HEK293T (cell line): ENCODE results near the gene ARX.

Experiments used
- CTCF ChIA-PET: fragments of 350-600 bp; formaldehyde crosslinking; extraction: SDS; loops from one replicate; lab custom pipeline; 2021; ENCODE audit warnings: antibody characterized with exemption, inconsistent platforms; lab: Yijun Ruan, JAX
- POLR2A ChIA-PET: fragments of 350-600 bp; formaldehyde crosslinking; extraction: SDS; loops from one replicate; lab custom pipeline; 2020; ENCODE audit warnings: antibody characterized with exemption, inconsistent platforms; lab: Yijun Ruan, JAX
- DNase-seq: peaks from one replicate; pipeline ENCODE4 v3.0.0; 2012; ENCODE audit warnings: mixed read lengths; ENCODE audit errors: extremely low spot score
- ARNT ChIP-seq: fragments of 450-650 bp; IDR thresholded peaks from 2 replicates; pipeline ENCODE4 v1.6.1; 2017; ENCODE audit warnings: mild to moderate bottlenecking
- BHLHE40 ChIP-seq: fragments of 450-650 bp; IDR thresholded peaks from 2 replicates; pipeline ENCODE4 v1.6.1; 2016; ENCODE audit warnings: mild to moderate bottlenecking, moderate library complexity, borderline replicate concordance
- CTBP1 ChIP-seq: fragments of 450-650 bp; IDR thresholded peaks from 2 replicates; pipeline ENCODE4 v1.6.1; 2016; ENCODE audit warnings: borderline replicate concordance
- ELF4 ChIP-seq: fragments of 450-650 bp; IDR thresholded peaks from 2 replicates; pipeline ENCODE4 v1.6.1; 2017; ENCODE audit warnings: antibody characterized with exemption
- FOXA1 ChIP-seq: fragments of 450-650 bp; IDR thresholded peaks from 2 replicates; pipeline ENCODE4 v1.6.1; 2016; ENCODE audit warnings: mild to moderate bottlenecking
- FOXK2 ChIP-seq: fragments of 450-650 bp; IDR thresholded peaks from 2 replicates; pipeline ENCODE4 v1.6.1; 2016; ENCODE audit warnings: mild to moderate bottlenecking
- FOXM1 ChIP-seq: fragments of 450-650 bp; IDR thresholded peaks from 2 replicates; pipeline ENCODE4 v1.6.1; 2017; ENCODE audit warnings: mild to moderate bottlenecking, borderline replicate concordance
- HDGF ChIP-seq: fragments of 450-650 bp; IDR thresholded peaks from 2 replicates; pipeline ENCODE4 v1.6.1; 2017; ENCODE audit warnings: antibody characterized with exemption, borderline replicate concordance
- L3MBTL2 ChIP-seq: fragments of 450-650 bp; conservative IDR thresholded peaks from 2 replicates; pipeline ENCODE4 v1.6.1; 2016; ENCODE audit warnings: mild to moderate bottlenecking
- LEF1 ChIP-seq: fragments of 450-650 bp; IDR thresholded peaks from 2 replicates; pipeline ENCODE4 v1.6.1; 2017; ENCODE audit warnings: mild to moderate bottlenecking, borderline replicate concordance
- NFRKB ChIP-seq: fragments of 450-650 bp; IDR thresholded peaks from 2 replicates; pipeline ENCODE4 v1.6.1; 2016; ENCODE audit warnings: mild to moderate bottlenecking, moderate library complexity
- SUZ12 ChIP-seq: fragments of 450-650 bp; IDR thresholded peaks from 2 replicates; pipeline ENCODE4 v1.6.1; 2016; ENCODE audit warnings: mild to moderate bottlenecking
- TARDBP ChIP-seq: fragments of 450-650 bp; IDR thresholded peaks from 2 replicates; pipeline ENCODE4 v1.6.1; 2016
- ZNF384 ChIP-seq: fragments of 450-650 bp; IDR thresholded peaks from 2 replicates; pipeline ENCODE4 v1.6.1; 2016
- TF ChIP-seq, protein P1 (sequence below): fragments of 450-650 bp; IDR thresholded peaks from 2 replicates; pipeline ENCODE4 v1.6.1; 2016

ARX gene

DNA sequence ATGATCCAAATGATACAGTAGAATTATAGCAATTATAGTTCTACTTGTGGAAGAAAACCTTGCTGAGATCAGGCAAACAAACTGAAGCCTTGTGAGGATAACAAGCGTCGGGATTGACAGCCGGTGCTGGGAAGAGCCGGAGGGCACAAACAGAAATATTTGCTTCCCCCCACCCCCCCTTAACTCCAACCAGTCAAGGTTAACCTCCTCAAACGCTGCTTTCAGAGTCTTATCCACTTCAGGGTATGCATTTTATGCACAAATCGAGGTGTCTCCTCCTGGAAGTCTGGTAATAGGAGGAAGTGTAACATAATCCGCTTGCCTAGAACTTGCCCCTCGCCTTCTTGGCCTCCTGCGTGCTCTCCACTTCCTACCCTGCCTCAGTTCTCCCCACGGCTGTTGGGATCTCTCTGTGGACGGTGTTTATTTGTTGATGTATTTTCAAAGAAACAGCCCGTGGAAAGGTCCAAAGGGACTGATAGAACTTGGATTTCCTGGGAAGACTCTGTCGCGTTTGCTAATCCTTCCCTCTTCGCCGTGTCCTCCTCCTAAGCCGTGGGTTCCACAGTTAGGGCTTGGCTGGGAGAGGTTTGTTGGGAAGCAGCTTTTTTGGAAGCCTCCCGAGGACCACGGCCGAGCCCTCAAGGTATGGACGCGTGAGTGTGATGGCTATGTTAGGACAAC is 4.1 kb upstream of the ARX start:
- DNase-seq = peak; percentile 21
- CTCF ChIA-PET = interaction anchor here (0.7 to 1.3 kb wide), 2 partner anchors 9 to 181 kb away, joined by 3 to 4 read pairs; no protein-coding TSS in a partner anchor
- TF ChIP-seq SUZ12 (no peak), ZNF384 (no peak)
- TF ChIP-seq, protein P1, sequence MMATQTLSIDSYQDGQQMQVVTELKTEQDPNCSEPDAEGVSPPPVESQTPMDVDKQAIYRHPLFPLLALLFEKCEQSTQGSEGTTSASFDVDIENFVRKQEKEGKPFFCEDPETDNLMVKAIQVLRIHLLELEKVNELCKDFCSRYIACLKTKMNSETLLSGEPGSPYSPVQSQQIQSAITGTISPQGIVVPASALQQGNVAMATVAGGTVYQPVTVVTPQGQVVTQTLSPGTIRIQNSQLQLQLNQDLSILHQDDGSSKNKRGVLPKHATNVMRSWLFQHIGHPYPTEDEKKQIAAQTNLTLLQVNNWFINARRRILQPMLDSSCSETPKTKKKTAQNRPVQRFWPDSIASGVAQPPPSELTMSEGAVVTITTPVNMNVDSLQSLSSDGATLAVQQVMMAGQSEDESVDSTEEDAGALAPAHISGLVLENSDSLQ = peak; percentile 82
- POLR2A ChIA-PET = interaction anchor here (0.9 kb wide), 1 partner anchor 20 kb away, joined by 3 read pairs; no protein-coding TSS in a partner anchor

DNA sequence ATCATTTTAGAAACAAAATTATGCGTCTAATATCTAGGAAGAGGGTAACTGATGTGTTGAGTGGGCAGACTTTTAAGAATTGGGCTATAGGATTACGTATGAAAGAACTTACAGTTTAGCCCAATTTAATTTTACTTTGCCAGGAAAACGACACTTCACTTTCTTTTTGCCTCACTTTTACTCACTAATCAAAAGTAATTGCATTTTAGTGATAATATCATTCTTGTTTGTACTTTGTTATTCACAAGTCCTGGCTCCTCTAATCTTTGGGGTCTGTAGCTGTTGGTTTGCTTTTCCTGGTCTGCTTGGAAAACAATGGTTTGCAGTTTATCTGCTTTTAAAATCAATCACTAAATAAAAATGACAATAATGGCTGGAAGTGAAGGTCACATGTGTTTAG is 2.9 kb upstream of the ARX start:
- DNase-seq = no peak
- ChIA-PET POLR2A (no interaction called here), CTCF (no interaction called here)
- no peak for TF ChIP-seq HDGF
- no peak for TF ChIP-seq LEF1
- TF ChIP-seq SUZ12 = no peak
- TF ChIP-seq NFRKB = no peak

DNA sequence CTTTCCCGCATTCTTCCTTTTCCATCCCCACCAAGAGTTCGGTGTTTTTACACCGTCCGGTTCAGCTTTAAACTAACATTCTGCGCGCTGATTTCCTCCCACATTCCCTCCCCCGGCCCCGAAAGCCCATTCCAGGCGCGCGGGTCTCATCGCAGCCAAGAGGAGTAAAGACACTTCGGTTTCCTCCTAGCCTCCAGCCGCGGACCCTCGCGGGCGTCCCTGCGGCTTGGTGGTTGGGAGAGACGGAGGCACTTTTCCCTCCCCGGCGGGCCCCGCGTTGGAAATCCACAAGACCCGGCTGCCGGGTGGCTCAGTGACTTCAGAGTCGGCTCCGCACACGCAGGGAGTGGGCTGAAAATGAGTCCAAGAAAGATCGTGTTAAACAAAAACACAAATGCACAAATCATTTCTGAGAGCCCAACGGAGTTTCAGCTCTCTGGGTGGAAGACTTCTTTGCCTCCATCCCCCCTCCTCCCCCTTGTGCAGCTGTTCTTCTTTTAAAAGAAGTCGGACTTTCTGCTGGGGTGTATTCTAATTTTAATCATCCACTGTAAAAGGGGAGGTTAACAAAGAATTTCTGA is 2.0 kb upstream of the ARX start:
- ChIA-PET POLR2A (no interaction called here), CTCF (no interaction called here)
- TF ChIP-seq ELF4 (no peak), L3MBTL2 (0 out of 2 replicates have a peak, but pooled peaks have one; percentile 21)
- no peak for DNase-seq

DNA sequence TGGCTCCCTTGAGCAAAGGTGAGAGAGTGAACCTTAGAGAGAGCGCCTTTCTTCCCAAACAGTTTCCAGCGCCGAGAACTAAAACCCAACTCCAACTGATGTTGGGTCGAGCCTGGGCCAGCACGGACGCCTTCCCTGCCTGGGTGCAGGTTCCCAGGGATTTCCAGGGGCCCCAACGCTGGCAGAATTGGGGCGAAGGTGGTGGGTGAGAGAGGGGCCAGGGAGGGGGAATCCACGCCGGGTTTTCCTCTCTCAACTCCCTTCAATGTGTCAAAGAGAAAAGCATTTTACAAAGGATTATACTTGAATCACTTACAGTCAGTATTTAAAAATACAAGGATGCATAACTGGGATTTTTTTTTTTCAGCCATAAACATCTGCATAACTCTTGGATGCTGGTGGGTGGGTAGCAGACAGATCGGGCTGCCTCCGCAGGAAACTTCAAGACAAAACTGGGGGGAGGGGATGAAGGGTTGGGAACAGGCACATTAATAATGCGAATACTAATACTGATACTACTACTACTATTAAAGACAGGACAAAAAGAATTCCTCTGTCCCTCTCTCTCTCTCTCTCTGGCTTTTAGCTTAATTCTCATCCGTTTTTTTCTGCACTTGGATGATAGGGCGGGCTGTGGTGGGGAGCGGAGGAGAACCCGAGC is 1.3 kb upstream of the ARX start:
- DNase-seq = no peak
- TF ChIP-seq BHLHE40 = no peak
- ChIA-PET CTCF (no interaction called here), POLR2A (no interaction called here)

DNA sequence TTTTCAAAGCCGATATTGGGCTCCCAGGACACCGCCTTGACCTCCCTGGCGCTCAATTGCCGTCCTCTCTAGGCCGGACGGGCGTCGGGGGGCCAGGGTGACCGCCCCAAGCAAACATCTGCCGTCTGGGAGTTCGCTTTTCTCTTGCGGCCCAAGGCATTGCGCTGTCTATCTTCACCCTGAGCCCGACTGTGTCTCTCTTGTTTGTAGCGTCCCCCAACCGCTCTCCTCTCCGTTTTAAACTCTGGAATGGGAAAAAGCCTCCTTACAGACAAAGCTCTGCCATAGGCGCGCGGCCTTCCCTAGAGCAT is 551 bp upstream of the ARX start:
- POLR2A ChIA-PET = no interaction called here
- DNase-seq = no peak
- CTCF ChIA-PET = no interaction called here
- TF ChIP-seq ARNT (no peak), L3MBTL2 (no peak), CTBP1 (no peak), FOXM1 (no peak), SUZ12 (no peak), FOXA1 (no peak), FOXK2 (no peak), ELF4 (no peak), ZNF384 (no peak)

DNA sequence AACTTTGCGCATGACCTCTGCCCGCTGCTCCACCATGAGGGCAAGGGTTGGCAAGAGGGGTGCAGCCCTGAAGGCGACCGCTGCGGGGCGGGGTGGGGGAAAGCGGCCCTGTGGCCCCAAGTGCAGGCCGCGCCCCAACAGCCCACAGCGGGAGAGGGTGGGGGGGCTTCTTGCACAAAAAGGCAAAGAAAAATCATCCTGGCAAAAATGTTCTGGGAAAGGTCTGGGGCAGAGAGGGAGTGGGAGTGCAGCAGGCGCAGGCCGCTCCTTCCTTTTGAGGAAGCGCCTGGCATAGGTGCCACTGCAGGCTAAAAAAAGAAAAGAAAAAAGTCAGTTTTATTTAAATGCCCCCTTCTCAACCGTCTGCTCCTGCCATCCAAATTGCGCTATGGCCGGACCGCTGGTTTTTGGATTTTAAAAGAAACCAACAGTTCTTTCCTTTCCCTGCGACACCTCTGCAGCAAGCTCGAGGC is 1.4 kb downstream of the ARX start:
- no peak for TF ChIP-seq LEF1
- no peak for DNase-seq
- POLR2A ChIA-PET = no interaction called here
- CTCF ChIA-PET = no interaction called here

DNA sequence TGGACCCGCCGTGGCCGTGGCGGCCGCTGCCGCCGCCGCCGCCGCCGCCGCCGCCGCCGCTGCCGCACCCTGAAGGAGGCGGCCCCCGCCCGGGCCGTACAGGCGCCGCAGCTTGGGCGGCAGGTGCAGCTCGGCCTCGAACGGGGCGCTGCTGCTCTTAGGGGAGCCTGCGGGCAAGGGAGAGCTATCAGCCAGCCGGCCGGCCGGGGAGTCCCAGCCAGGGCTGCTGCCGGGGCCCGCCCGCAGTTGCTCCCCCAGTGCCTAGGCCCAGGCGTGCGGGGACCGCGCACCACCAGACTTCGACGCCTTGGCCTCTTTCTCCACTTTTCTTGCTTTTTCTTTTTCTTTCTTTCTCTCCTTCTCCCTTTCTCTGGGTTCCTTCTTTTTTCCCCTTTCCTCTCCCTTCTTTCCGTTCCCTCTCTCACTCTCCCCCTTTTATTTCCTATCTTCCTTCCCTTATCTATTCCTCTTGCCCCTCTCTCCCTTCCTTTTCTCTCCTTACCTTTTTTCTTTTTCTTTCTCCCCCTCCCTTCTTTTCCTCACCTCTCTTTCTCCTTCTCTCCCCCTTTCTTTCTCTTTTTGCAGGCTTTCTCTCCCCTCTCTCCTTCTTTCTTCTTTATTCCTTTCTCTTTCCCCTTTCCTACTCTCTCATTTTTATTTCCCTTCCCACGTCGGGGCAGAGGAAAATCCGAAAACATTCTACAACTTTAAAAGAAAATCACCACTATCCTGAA is 2.0 kb downstream of the ARX start:
- no peak for DNase-seq
- CTCF ChIA-PET = no interaction called here
- TF ChIP-seq SUZ12 = no peak
- TF ChIP-seq FOXK2 = no peak
- no peak for TF ChIP-seq FOXA1
- TF ChIP-seq CTBP1 = no peak
- no peak for TF ChIP-seq ARNT
- TF ChIP-seq TARDBP = no peak
- TF ChIP-seq, protein P1 = no peak
- TF ChIP-seq L3MBTL2 = peak; percentile 46
- TF ChIP-seq ELF4 = no peak
- POLR2A ChIA-PET = no interaction called here
